ENCODE data around the gene DBF4B.
"Not testable (repeated sequence)": the region's sequence is repeated elsewhere in the genome, so short reads cannot be mapped to it uniquely, and the experiment has no call there.

DBF4B gene

GRCh38 chr17:44738214-44738906, 29.9 kb downstream of the DBF4B start:
- no peak for TF ChIP-seq PKNOX1 (IDR thresholded peaks at IDR 0.05)
- no peak for TF ChIP-seq ZNF384 (IDR thresholded peaks at IDR 0.05)
- TF ChIP-seq HDGF (IDR thresholded peaks at IDR 0.05; ENCODE audit: borderline replicate concordance) = no peak
- TF ChIP-seq CTBP1 (IDR thresholded peaks at IDR 0.05; ENCODE audit: borderline replicate concordance) = no peak
- TF ChIP-seq LEF1 (IDR thresholded peaks at IDR 0.05; ENCODE audit: borderline replicate concordance) = no peak
- no peak for TF ChIP-seq ELF4 (IDR thresholded peaks at IDR 0.05)
- TF ChIP-seq NFRKB (IDR thresholded peaks at IDR 0.05) = no peak
- TF ChIP-seq ARNT (IDR thresholded peaks at IDR 0.05) = no peak
- TF ChIP-seq FOXA1 (IDR thresholded peaks at IDR 0.05) = no peak
- no peak for TF ChIP-seq BHLHE40 (IDR thresholded peaks at IDR 0.05; ENCODE audit: borderline replicate concordance)
- no peak for DNase-seq (ENCODE audit: extremely low spot score)
- POLR2A ChIA-PET = interaction anchor here (0.6 to 0.7 kb wide), 2 partner anchors 30 to 410 kb away, joined by 3 read pairs; partner anchors contain the start of genes DBF4B and HEXIM1
- CTCF ChIA-PET = interaction anchor here (0.6 kb wide), 2 partner anchors 16 to 40 kb away, joined by 3 read pairs; no protein-coding TSS in a partner anchor

GRCh38 chr17:44741316-44741715, 32.9 kb downstream of the DBF4B start:
- no peak for DNase-seq (ENCODE audit: extremely low spot score)
- TF ChIP-seq ARNT (IDR thresholded peaks at IDR 0.05) (no peak), LEF1 (IDR thresholded peaks at IDR 0.05; ENCODE audit: borderline replicate concordance) (no peak), ZNF384 (IDR thresholded peaks at IDR 0.05) (no peak), NFRKB (IDR thresholded peaks at IDR 0.05) (no peak), BHLHE40 (IDR thresholded peaks at IDR 0.05; ENCODE audit: borderline replicate concordance) (no peak), CTBP1 (IDR thresholded peaks at IDR 0.05; ENCODE audit: borderline replicate concordance) (no peak), PKNOX1 (IDR thresholded peaks at IDR 0.05) (no peak), FOXM1 (IDR thresholded peaks at IDR 0.05; ENCODE audit: borderline replicate concordance) (no peak), ELF4 (IDR thresholded peaks at IDR 0.05) (no peak), TARDBP (IDR thresholded peaks at IDR 0.05) (no peak), FOXA1 (IDR thresholded peaks at IDR 0.05) (no peak), FOXK2 (IDR thresholded peaks at IDR 0.05) (no peak), SP1 (IDR thresholded peaks at IDR 0.05) (no peak), HDGF (IDR thresholded peaks at IDR 0.05; ENCODE audit: borderline replicate concordance) (no peak), SUZ12 (IDR thresholded peaks at IDR 0.05) (no peak), L3MBTL2 (conservative IDR thresholded peaks at IDR 0.05) (no peak)
- CTCF ChIA-PET = no interaction called here
- POLR2A ChIA-PET = no interaction called here

DNA sequence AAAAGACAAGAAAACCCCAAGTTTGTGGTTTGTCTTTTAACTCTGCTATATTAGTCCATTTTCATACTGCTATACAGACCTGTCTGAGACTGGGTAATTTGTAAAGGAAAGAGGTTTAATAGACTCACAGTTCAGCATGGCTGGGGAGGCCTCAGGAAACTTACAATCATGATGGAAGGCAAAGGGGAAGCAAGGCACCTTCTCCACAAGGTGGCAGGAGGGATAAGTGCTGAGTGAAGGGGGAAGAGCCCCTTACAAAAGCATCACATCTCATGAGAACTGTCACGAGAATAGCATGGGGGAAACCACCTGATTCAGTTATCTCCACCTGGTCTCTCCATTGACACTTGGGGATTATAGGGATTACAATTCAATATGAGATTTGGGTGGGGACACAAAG, 36.8 kb downstream of the DBF4B start:
- TF ChIP-seq L3MBTL2 (conservative IDR thresholded peaks at IDR 0.05) (no peak), LEF1 (IDR thresholded peaks at IDR 0.05; ENCODE audit: borderline replicate concordance) (no peak), CTBP1 (IDR thresholded peaks at IDR 0.05; ENCODE audit: borderline replicate concordance) (no peak), FOXK2 (IDR thresholded peaks at IDR 0.05) (no peak), BHLHE40 (IDR thresholded peaks at IDR 0.05; ENCODE audit: borderline replicate concordance) (no peak), FOXA1 (IDR thresholded peaks at IDR 0.05) (no peak), FOXM1 (IDR thresholded peaks at IDR 0.05; ENCODE audit: borderline replicate concordance) (no peak), HDGF (IDR thresholded peaks at IDR 0.05; ENCODE audit: borderline replicate concordance) (no peak), NFRKB (IDR thresholded peaks at IDR 0.05) (no peak), TARDBP (IDR thresholded peaks at IDR 0.05) (no peak), SUZ12 (IDR thresholded peaks at IDR 0.05) (no peak)
- POLR2A ChIA-PET = no interaction called here
- CTCF ChIA-PET = no interaction called here
- DNase-seq (ENCODE audit: extremely low spot score) = no peak

- CTCF ChIA-PET; DNase-seq (ENCODE audit: extremely low spot score); POLR2A ChIA-PET: not testable (repeated sequence)
These were observed 37.3 kb downstream of the DBF4B start for GRCh38 chr17:44745738-44746137.

GRCh38 chr17:44747566-44747965, 39.1 kb downstream of the DBF4B start:
- POLR2A ChIA-PET = no interaction called here
- CTCF ChIA-PET = no interaction called here
- no peak for TF ChIP-seq ELF4 (IDR thresholded peaks at IDR 0.05)
- no peak for TF ChIP-seq TARDBP (IDR thresholded peaks at IDR 0.05)
- no peak for TF ChIP-seq CTBP1 (IDR thresholded peaks at IDR 0.05; ENCODE audit: borderline replicate concordance)
- DNase-seq (ENCODE audit: extremely low spot score) = no peak

- ChIA-PET CTCF (interaction anchor here (0.6 to 0.7 kb wide), 3 partner anchors 13 to 275 kb away, joined by 3 to 4 read pairs (median 3); no protein-coding TSS in a partner anchor), POLR2A (interaction anchor here (2.0 kb wide), 1 partner anchor 10 kb away, joined by 11 read pairs; the partner anchor contains the start of gene ADAM11)
- TF ChIP-seq TARDBP (IDR thresholded peaks at IDR 0.05) = no peak
- no peak for TF ChIP-seq FOXM1 (IDR thresholded peaks at IDR 0.05; ENCODE audit: borderline replicate concordance)
- no peak for TF ChIP-seq PKNOX1 (IDR thresholded peaks at IDR 0.05)
- TF ChIP-seq ZNF384 (IDR thresholded peaks at IDR 0.05) = no peak
- TF ChIP-seq HDGF (IDR thresholded peaks at IDR 0.05; ENCODE audit: borderline replicate concordance) = no peak
- TF ChIP-seq L3MBTL2 (conservative IDR thresholded peaks at IDR 0.05) = no peak
- no peak for TF ChIP-seq CTBP1 (IDR thresholded peaks at IDR 0.05; ENCODE audit: borderline replicate concordance)
- TF ChIP-seq SP1 (IDR thresholded peaks at IDR 0.05) = no peak
- no peak for TF ChIP-seq ARNT (IDR thresholded peaks at IDR 0.05)
- TF ChIP-seq FOXA1 (IDR thresholded peaks at IDR 0.05) = no peak
- TF ChIP-seq ELF4 (IDR thresholded peaks at IDR 0.05) = no peak
- TF ChIP-seq NFRKB (IDR thresholded peaks at IDR 0.05) = no peak
- TF ChIP-seq BHLHE40 (IDR thresholded peaks at IDR 0.05; ENCODE audit: borderline replicate concordance) = no peak
- no peak for DNase-seq (ENCODE audit: extremely low spot score)
These were observed 40.9 kb downstream of the DBF4B start for GRCh38 chr17:44749076-44749979.

Measured in HEK293T (cell line).